ENCODE data around the gene FOXD3. TPM values are rescaled to one million over a fixed set of nuclear protein-coding genes. Genes with fewer than 3 reads are reported as not detected.

The FOXD3 gene
- total RNA-seq, 4 donors from 2014 or later = 0.24 TPM; not detected in 3

DNA sequence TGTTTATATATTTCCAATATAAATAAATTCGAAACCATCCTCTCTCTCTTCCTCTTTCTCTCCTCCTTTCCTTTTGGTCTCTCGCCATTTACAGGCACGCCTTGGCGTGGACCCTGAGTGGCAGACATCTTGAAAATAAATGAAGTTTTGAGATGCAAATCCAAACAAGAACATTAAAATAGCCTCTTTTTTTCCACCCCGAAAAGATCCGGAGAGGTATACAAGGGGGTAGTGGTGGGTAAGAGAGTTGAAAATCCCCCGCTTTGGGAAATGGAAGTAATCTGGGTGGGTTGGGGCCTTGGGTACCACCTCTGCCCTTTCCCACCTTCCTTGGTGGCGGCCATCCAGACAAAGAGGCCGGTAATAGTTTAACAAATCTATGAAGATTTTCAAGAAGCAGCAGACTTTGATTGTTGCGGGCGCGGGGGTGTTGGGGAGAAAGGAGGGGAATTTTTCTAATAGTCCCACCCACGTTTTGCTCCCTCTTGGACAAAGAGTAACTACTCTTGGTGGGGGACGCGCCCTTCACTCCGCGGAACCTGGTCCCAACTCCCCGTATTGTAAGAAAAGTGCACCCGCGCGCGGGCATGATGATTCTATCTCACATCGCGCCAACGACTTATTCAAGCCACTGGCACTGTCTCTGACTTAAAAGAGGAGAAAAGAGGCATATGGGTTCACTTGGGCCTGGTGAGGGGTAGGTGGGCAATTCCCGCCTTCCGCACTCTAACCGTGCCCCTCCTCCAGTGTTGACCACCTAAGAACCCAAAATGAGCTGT is 4.0 kb upstream of the FOXD3 start:
- 15 to 21% methylated on average over 28 of the region's 28 CpGs for WGBS, 2 donors
- no peak for DNase-seq
- no peak overlapping the region for H3K4me3 ChIP-seq (replicated peaks in 1 of 3)
- H3K4me1 ChIP-seq = peaks cover 21 to 29% of the 10 kb centered on the region in 2 donors
- H3K27ac ChIP-seq = no peak overlapping the region
- no peaks in the 10 kb centered on the region for H3K9me3 ChIP-seq
- intact Hi-C loops (cut with DNase I) = no loop called here
- H3K27me3 ChIP-seq = peaks cover 72% of the 10 kb centered on the region
- no peaks in the 10 kb centered on the region for H3K36me3 ChIP-seq
- TF ChIP-seq, protein P1, sequence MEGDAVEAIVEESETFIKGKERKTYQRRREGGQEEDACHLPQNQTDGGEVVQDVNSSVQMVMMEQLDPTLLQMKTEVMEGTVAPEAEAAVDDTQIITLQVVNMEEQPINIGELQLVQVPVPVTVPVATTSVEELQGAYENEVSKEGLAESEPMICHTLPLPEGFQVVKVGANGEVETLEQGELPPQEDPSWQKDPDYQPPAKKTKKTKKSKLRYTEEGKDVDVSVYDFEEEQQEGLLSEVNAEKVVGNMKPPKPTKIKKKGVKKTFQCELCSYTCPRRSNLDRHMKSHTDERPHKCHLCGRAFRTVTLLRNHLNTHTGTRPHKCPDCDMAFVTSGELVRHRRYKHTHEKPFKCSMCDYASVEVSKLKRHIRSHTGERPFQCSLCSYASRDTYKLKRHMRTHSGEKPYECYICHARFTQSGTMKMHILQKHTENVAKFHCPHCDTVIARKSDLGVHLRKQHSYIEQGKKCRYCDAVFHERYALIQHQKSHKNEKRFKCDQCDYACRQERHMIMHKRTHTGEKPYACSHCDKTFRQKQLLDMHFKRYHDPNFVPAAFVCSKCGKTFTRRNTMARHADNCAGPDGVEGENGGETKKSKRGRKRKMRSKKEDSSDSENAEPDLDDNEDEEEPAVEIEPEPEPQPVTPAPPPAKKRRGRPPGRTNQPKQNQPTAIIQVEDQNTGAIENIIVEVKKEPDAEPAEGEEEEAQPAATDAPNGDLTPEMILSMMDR (IDR thresholded peaks at IDR 0.05) = no peak

DNA sequence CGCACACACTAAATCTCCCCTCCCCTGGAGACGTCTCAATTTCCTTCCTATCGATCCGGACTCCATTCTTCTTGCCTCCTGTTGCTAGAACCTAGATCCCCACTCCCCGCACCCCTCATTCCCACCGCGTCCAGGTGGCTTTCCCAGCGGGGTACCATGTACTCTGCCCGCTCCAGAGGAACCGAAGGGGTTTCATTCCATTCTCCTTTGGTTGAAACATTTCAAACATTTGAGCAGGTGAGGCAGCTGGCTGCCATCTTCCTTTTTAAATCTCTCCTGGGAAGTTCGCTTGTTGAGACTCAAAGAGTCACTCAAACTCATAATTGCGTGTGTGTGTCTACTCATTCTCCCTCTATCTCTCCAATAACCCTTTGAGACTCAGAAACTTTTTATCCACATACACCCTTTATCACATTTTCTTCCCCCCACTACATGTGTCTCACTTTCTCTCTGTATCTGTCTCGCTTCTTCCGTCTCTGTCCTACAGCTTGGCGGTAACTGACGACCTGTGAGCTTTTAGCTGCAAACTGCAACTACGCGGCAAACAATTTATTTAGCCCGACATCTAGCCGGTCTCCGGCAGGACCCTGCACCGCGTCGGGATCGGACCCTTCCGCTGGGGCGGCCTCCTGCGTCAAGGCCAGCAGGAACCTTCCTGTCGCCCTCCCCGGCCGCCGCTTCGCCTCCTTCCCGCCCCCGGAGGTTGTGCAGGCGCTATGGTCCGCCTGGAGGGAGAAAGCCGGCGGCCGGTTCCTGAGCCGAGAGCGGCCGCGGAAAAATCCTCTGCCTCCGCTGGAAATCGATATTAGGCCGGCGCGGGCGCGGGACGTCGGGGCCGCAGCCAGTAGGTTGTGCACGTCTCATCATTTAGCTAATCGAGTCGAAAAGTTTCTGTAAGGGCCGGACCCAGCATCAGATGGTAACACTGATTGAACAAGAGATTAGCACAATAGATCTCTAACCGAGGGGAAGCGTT is 3.0 kb upstream of the FOXD3 start:
- intact Hi-C loops (cut with DNase I) = no loop called here
- TF ChIP-seq POLR2A (IDR thresholded peaks at IDR 0.05) = no peak
- TF ChIP-seq, protein P1 (IDR thresholded peaks at IDR 0.05) = no peak
- Histone ChIP-seq H3K4me3 (replicated peaks in 1 of 3) (no peak overlapping the region), H3K27me3 (peaks cover 75% of the 10 kb centered on the region), H3K9me3 (no peaks in the 10 kb centered on the region), H3K36me3 (no peaks in the 10 kb centered on the region), H3K27ac (no peak overlapping the region), H3K4me1 (peaks cover 25 to 38% of the 10 kb centered on the region in 2 donors)
- 9% methylated on average over 57 to 59 of the region's 60 CpGs for WGBS, 2 donors
- no peak for DNase-seq

DNA sequence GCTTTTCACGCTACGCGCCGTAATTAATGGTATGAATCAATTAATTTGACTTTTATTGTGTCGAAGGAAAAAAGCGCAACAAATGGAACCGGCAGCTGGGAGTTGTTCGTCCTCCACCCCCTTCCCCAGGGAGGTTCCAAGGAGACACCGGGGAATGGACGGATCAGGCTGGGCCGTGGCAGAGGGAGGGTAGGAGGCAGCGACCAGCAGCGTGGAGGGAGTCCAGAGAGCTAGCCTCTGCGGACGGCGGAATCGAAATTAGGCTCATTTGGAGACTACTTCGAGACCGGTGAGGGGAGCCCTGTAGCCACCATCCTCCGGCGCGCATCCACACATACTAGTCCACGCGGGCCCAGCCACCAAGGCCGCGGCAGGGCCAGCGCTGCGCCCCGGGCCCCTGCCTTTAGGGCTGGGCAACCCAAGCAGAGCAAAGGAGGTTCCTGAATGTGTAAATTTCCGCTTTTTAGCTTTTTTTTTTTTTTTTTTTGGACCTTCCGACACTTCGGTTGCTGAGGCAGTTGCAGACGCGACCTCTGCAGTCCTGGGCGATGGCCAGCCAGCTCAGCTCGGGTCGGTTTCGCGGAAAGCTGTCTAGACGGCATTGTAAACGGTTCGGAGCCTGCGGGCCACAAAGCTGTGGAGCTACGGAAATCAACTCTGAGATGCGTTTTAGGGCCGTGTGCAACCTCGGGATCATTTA is 2.2 kb upstream of the FOXD3 start:
- Histone ChIP-seq H3K4me3 (replicated peaks in 1 of 3) (no peak overlapping the region), H3K27ac (no peak overlapping the region), H3K36me3 (no peaks in the 10 kb centered on the region), H3K4me1 (peaks cover 27 to 40% of the 10 kb centered on the region in 2 donors), H3K9me3 (no peaks in the 10 kb centered on the region), H3K27me3 (peaks cover 82% of the 10 kb centered on the region)
- WGBS, 2 donors = 9 to 17% methylated on average over 47 of the region's 47 CpGs
- intact Hi-C loops (cut with DNase I) = no loop called here
- TF ChIP-seq POLR2A (IDR thresholded peaks at IDR 0.05) = no peak
- TF ChIP-seq, protein P1 (IDR thresholded peaks at IDR 0.05) = no peak
- DNase-seq = no peak

DNA sequence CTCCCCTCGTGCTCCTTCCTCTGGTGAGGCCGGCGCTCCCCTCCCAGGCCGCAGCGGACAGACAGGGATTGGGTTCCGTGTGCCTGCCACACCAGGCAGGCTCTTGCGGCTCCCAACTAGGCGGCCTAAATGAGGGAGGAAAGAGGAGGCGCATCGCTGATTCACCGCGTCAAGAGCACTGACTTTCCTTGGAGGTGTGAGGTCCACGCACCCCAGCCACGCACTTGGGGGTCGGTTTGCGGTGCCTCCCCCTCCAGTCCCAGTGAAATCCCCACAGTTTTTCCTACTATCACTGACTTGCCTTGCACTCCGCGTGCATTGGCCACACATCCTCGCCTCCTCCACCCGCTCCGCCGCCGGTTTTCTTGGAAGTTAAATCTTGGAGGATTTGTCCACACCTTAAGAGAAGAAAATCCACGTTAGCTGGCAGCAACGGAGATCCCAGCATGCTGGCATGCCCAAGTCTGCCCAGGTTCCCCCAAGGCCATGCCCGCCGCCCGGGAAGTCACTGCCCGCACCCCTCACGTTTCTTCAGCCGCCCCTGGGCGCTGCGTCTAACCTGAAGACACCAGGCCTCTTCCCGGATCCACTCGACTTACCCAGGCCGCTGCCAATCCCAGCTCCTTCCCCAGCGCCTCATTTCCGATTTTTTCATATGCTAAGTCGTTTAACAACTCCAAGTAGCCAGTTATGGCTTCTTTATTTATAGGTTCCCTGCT is 1.1 kb upstream of the FOXD3 start:
- no peak for DNase-seq
- Histone ChIP-seq H3K27me3 (peaks cover 90% of the 10 kb centered on the region), H3K27ac (no peak overlapping the region), H3K36me3 (no peaks in the 10 kb centered on the region), H3K9me3 (no peaks in the 10 kb centered on the region), H3K4me3 (replicated peaks in 1 of 3) (no peak overlapping the region), H3K4me1 (peaks cover 27 to 40% of the 10 kb centered on the region in 2 donors)
- TF ChIP-seq, protein P1 (IDR thresholded peaks at IDR 0.05) = no peak
- TF ChIP-seq POLR2A (IDR thresholded peaks at IDR 0.05) = no peak
- WGBS, 2 donors = 15 to 16% methylated on average over 31 to 39 of the region's 39 CpGs
- intact Hi-C loops (cut with DNase I) = no loop called here
